Cardiac fibroblast (primary cell): ENCODE data around the gene OR5B21.

Experiments
- DNase-seq, 2 donors: peaks; one replicate each; pipeline versions ENCODE4 v3.0.0 to v3.0.0-alpha.2; 2010; ENCODE audit warnings: low read depth in 2 of 2
- H3K4me3 ChIP-seq, 2 donors: replicated peaks in 1 of 2; 1 replicate in 1 of 2; 2 replicates in 1 of 2; pipeline ENCODE4 v1.5.1; 2011; ENCODE audit warnings: low read depth in 2 of 2, low read length in 2 of 2, mild to moderate bottlenecking in 2 of 2, moderate library complexity in 1 of 2
- CTCF ChIP-seq: IDR thresholded peaks from one replicate; pipeline ENCODE4 v1.5.1; 2011; ENCODE audit warnings: low read depth, mild to moderate bottlenecking, low read length, inconsistent platforms

The OR5B21 gene

GRCh38 chr11:58508005-58508404 lies at the start of gene OR5B21:
OR5B21 (minus strand) TSS chr11:58508105; CDS start chr11:58508105, 0 bp downstream.
- DNase-seq = no peak
- no peak within 1 kb of the TSS for H3K4me3 ChIP-seq
- no peak for TF ChIP-seq CTCF

DNA sequence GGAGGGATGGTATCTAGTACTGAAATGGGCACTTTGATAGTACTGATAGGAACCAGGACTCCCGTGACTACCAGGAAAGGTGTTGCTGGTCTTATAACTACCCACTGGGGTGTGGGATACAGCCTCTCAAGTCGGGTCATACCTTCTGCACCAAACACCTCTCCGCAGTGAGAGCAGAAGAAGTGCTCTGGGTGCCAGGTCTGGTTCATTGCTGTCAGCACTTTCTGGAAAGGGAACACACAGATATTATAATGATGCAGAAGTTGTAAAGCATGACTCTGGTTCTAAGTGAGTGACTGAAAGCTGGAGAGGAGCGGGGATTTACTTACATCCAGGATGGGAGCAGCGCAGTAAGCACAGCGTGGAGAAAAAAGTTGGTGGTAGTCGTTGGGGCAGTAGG lies 41.7 kb upstream of the OR5B21 start:
- no peak overlapping the region for H3K4me3 ChIP-seq
- no peak for DNase-seq
- TF ChIP-seq CTCF = no peak

DNA sequence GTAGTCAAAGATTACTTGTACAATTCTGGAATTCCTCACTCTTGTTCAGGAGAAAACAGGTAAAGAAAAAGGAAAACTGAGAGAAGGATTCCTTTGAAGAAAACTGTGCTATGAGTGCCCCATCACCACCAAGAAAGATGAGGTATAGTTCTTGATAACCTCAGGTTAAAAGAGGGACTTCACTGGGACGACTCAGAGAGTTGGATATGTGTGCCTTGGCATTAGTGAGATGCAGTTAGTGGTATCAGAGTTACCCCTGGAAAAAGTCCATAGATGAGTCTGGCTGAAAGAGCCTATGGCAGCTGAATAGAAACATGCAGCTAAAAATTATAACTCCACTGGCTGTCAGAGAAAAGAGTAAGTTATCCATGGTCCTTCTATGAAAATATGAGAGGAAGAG lies 38.9 kb upstream of the OR5B21 start:
- no peak overlapping the region for H3K4me3 ChIP-seq

DNA sequence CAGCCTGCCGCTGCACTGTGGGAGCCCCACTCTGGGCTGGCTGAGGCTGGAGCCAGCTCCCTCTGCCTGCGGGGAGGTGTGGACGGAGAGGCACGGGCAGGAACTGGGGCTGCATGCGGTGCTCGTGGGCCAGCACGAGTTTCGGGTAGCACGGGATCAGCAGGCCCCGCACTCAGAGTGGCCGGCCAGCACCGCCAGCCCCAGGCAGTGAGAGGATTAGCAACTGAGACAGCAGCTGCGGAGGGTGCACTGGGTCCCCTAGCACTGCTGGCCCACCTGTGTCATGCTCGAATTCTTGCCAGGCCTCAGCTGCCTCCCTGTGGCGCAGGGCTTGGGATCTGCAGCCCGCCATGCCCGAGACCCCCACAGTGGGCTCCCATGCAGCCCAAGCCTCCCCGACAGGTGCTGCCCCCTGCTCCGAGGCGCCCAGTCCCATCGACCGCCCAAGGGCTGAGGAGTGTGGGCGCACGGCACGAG lies 24.0 kb upstream of the OR5B21 start:
- no peak for DNase-seq
- H3K4me3 ChIP-seq = no peak overlapping the region
- no peak for TF ChIP-seq CTCF

More for the DNA sequence above, 38.9 kb upstream of the OR5B21 start:
- TF ChIP-seq CTCF = no peak
- no peak for DNase-seq

DNA sequence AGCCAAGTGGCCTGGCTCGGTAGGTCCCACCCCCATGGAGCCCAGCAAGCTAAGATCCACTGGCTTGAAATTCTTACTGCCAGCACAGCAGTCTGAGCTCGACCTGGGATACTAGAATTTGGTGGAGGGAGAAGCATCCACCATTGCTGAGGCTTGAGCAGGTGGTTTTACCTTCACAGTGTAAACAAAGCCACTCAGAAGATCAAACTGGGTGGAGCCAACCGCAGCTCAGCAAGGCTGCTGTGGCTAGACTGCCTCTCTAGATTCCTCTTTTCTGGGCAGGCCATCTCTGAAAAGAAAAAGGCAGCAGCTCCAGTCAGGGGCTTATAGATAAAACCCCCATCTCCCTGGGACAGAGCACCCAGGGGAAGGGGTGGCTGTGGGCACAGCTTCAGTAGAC lies 22.3 kb upstream of the OR5B21 start:
- no peak for TF ChIP-seq CTCF
- H3K4me3 ChIP-seq = no peak overlapping the region
- DNase-seq = no peak

DNA sequence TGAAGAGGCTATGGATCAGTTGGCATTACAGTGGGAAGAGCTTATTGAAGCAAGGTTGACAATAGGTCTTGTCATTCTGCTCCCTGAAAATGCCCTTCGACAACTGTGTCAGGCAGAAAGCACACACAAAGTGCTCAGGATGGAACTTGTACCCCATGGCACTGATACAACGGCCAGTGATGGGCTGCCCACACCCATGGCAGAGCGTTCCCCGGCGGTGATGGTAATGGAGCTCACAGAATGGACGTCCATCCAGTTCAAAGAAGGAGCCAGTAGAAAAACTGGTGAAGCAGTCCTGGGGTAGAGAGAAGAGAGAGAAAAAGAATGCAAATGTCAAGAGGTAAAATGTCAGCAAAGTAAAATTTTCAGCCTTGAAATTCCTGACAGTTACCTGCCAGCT lies 19.5 kb upstream of the OR5B21 start:
- TF ChIP-seq CTCF = no peak

DNA sequence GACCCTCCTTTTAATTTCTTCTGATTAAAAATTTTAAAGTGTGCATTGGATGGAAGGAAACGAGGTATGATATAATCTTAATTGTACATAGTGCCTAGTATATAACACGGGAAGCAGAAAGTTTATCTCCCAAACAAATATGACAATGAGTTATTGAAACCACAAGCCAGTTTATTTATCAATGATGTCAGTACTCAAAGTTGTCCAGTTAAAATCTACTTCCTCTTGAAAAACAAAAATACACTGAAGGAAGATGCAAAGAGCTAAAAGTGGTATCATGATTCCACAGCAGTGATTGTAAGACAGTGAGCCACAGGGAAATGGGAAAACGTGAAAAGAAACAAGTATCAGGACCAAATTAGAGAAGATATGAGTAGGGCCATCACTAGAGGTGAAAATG lies 18.8 kb upstream of the OR5B21 start:
- H3K4me3 ChIP-seq = no peak overlapping the region
- DNase-seq = no peak
- no peak for TF ChIP-seq CTCF

More for the DNA sequence above, 19.5 kb upstream of the OR5B21 start:
- DNase-seq = no peak
- H3K4me3 ChIP-seq = no peak overlapping the region
